Posterior vena cava (tissue), 2 donors: Measurements from ENCODE around the gene CAPN7. TPM values are rescaled to one million over a fixed set of nuclear protein-coding genes. Genes with fewer than 3 reads are reported as not detected.
A peak's percentile ranks its signal among the peaks of the same experiment; 100 is the strongest.

Source experiments
- DNase-seq: peaks from one replicate; pipeline ENCODE4 v3.0.0-alpha.2; 2020; ENCODE audit warnings: low spot score
- intact Hi-C, 2 donors: fragments of 100-400 bp; cut with DNase I; formaldehyde crosslinking; loops; one replicate each; pipeline versions ENCODE4 v1.14.1 to v1.14.2; 2022 to 2023
- total RNA-seq, 2 donors: library from RNA; stranded (reverse); fragmentation: NEBNext Ultra II Directional; extraction: Animal tissue kit (Norgen Biotek cat#: 25700); gene quantifications; one replicate each; pipeline ENCODE4 v1.2.1, GENCODE V29; 2021
- donor health status: DM: yes; HTN: yes; CAD: no.
- donor health status: DM: yes; HTN: yes; CAD: no.

CAPN7 gene
- total RNA-seq, 2 donors from 2014 or later = 28.4 to 39.5 TPM

DNA sequence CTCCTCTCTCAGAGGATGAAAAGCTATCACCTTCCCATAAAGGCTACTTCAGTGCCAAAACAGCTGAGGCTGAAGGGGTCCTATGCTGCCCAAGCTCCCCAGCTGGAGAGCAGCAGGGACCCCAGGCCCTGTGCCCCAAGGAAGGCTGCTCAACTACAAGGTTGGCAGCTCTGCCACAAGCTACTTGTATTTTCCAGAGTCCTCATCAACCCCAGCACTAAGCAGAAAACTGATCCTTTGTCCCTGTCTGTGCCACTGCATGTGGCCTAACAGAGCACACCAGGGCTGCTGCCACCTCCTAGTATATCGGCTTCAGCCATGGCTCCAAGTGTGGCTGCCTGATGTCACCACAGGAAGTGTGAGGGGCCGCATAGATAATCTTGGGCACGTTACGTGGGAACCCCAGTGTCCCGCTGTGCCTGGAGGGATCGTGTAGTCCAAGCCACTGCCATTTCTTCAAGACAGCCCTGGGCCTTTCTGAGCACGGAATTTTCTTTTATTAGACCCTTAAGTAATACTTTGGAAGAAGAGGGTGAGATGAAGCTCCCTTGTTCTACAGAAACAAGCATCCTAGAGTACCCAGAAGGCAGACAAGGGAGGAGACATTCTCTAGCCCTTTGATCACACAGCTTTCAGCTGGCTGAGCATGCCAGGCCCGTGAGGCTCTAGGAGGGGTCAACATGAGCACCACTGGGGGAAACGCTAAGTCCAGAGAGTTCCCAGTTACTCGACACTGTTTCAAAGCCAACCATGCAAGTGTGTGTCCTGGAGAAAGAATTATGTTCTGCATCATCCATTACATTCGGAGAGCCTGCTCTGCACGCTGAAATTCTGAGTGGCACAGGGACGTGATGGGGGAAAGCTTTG is 60.7 kb downstream of the CAPN7 start:
- intact Hi-C loops = loop anchor here (5.0 kb wide), 3 partner anchors 66 to 136 kb away; partner anchors contain the start of gene SH3BP5 (in 2 of the 2)

GRCh38 chr3:15267502-15267901 is 61.5 kb downstream of the CAPN7 start:
- no peak for DNase-seq
- intact Hi-C loops = loop anchor here (5.0 kb wide), 3 partner anchors 65 to 135 kb away; partner anchors contain the start of gene SH3BP5 (in 2 of the 2)

More for the DNA sequence above, 60.7 kb downstream of the CAPN7 start:
- no peak for DNase-seq

DNA sequence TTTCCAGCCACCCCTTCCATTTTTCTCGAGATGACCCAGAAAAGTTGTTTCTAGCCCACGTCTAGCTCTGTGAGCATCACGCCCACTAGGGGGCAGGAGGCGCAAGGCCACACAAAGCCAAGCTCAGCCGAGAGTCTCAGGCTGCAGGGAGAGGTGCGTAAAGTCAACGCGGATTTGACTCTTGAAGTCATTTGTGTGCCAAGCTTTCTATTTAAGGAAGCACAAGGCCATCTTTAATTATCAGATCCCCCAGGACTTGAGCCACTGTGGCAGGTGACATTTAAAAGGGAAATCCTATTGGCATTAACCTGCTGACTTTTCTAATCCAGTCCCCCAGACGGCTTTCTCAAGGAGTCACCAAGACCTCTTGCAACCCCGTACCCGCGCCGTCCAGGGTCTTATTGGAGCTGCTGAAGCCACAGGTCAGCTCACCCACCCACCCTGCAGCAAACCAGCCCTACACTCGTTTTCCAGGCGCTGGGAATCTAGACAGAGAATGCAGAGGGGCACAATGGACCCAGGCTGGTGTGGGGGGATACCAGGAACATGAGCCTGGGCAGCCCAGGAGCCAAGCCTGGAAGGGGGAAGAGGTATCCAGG is 62.1 kb downstream of the CAPN7 start:
- DNase-seq = peak; percentile 96
- intact Hi-C loops = loop anchor here (2.0 to 5.0 kb wide), 4 partner anchors 64 to 134 kb away; partner anchors contain the start of gene SH3BP5 (in 2 of the 2)

- intact Hi-C loops = loop anchor here (2.0 to 5.0 kb wide), 4 partner anchors 63 to 133 kb away; partner anchors contain the start of gene SH3BP5 (in 2 of the 2)
- DNase-seq = peak; percentile 96
These were observed 63.3 kb downstream of the CAPN7 start for GRCh38 chr3:15269091-15269989.

DNA sequence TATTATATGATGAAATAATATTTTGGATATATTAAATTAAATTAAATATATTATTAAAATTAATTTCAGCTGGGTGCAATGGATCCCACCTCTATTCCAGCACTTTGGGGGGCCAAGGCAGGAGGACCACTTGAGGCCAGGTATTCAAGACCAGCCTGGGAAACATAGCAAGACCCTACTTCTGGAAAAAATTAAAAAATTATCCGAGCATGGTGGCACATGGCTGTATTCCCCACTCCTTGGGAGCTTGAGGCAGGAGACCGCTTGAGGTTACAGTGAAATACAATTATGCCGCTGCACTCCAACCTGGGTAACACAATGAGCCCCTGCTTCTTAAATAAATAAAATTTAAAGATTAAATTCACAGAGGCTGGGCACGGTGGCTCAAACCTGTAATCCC is 65.0 kb downstream of the CAPN7 start:
- intact Hi-C loops = no loop called here
- DNase-seq = no peak

DNA sequence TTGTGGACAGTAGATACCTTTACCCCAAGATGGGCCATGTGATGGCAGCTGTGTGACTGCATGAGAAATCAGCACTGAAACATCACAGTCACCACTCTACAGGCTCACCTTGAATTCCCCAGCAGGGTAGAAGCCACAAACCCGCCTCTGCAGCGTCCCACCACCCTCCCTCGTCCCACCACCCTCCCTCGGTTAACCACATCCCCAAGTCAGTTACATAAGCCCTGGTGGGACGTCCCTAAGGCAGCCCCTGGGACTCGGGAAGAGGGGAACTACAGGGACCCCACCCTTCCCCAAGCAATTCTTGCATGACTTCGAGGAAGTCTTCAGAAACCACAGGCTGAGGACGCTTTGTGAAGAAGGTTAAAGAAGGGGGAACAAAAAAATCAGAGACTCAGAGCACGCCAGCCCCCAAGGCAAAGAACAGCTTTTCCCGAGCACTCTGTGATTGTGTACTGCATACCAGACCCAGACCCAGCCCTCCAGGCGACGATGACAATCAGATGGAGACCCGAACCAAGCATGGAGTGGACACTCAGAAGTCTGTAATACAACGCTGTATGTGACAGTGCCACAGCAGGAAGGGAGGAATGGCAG is 65.8 kb downstream of the CAPN7 start:
- intact Hi-C loops = no loop called here

DNA sequence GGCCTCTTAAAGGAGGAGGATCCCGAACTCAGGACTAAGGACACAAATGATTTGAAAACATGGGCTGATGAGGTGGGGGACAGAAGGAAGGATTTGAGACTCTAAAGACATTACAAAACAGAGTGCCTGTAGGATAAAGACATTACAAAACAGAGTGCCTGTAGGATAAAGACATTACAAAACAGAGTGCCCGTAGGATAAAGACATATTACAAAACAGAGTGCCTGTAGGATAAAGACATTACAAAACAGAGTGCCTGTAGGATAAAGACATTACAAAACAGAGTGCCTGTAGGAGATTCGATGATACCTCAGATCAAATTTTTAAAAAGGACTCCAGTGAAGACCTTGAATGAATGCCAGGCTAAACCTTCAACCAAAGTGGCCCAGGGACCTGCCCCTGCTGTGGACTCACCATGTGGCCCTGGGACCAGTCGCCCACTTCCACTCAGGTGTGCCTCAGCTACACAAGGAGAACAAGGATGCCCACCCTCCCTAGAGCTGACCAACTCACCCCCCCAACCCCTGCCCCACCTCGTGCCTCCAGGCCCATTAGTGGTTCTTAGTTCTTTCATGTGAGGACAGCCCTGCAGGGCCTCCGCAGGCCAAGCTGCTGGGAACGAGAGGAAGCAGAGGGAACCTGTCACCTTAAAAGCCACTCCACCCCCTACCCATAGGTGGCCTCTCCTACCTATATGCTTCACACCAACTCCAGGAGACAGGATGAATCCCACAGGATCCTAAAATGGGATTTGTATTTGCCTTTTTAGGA is 66.6 kb downstream of the CAPN7 start:
- intact Hi-C loops = no loop called here
- DNase-seq = no peak

More for the DNA sequence above, 65.8 kb downstream of the CAPN7 start:
- DNase-seq = peak; percentile 88

- intact Hi-C loops = no loop called here
These were observed 67.2 kb downstream of the CAPN7 start for GRCh38 chr3:15273227-15273626.

GRCh38 chr3:15276028-15276724 is 70.1 kb downstream of the CAPN7 start:
- intact Hi-C loops = no loop called here
- no peak for DNase-seq

More at GRCh38 chr3:15273227-15273626, 67.2 kb downstream of the CAPN7 start:
- no peak for DNase-seq

- DNase-seq = no peak
- intact Hi-C loops = no loop called here
These were observed 71.9 kb downstream of the CAPN7 start for GRCh38 chr3:15277861-15278500.

DNA sequence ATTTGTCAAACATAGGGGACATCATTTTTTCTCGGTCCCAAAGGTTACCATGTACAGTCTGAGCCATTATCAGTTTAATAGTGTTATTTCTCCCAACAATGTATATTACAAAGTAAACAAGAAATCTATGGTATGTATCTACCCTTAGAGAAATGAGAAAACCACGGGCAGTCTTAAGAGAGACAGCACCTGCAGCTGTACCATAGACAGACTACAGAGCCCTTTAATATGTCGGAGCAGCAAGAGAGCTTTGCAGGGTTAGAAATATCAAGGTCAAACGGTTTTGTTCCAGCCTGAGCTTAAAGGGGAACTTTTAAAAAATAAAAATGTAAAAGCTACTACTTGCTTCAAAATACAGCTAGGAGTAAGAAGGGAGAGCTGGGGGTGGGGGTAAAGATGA is 73.2 kb downstream of the CAPN7 start:
- intact Hi-C loops = no loop called here
- no peak for DNase-seq

- intact Hi-C loops = no loop called here
- DNase-seq = no peak
These were observed 73.8 kb downstream of the CAPN7 start for GRCh38 chr3:15279671-15280402.

- intact Hi-C loops = no loop called here
- no peak for DNase-seq
These were observed 74.9 kb downstream of the CAPN7 start for GRCh38 chr3:15280853-15281532.

DNA sequence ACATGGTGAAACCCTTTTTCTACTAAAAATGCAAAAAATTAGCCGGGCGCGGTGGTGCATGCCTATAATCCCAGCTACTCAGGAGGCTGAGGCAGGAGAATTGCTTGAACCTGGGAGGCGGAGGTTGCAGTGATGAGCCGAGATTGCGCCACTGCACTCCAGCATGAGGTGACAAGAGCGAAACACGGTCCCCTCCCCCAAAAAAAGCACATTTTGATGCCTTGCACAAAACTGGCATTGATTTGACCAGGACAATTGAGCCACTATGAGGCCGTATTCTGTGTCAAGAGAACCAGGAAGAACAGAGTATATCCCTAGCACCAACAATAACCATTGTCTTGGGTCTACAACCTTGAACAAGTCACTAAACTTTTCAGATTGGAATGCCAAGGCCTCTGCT is 75.8 kb downstream of the CAPN7 start:
- intact Hi-C loops = no loop called here
- no peak for DNase-seq

- no peak for DNase-seq
- intact Hi-C loops = no loop called here
These were observed 77.7 kb downstream of the CAPN7 start for GRCh38 chr3:15283702-15284101.
